Muscle of leg (tissue), 11 donors: ENCODE measurements around the gene SLC49A3. TPM values are rescaled to one million over a fixed set of nuclear protein-coding genes. Genes with fewer than 3 reads are reported as not detected.

Experiments
- DNase-seq: peaks from one replicate; pipeline ENCODE4 v3.0.0; 2013
- H3K27ac ChIP-seq: one replicate; pipeline ENCODE4 v1.5.1; 2013; ENCODE audit warnings: mild to moderate bottlenecking, low read length, control low read depth
- H3K27me3 ChIP-seq: one replicate; pipeline ENCODE4 v1.6.1; 2013; ENCODE audit warnings: low read length; ENCODE audit not compliant: control insufficient read depth, insufficient read depth
- H3K36me3 ChIP-seq: one replicate; pipeline ENCODE4 v1.6.1; 2013; ENCODE audit warnings: low read length; ENCODE audit not compliant: control insufficient read depth, insufficient read depth
- H3K4me1 ChIP-seq: one replicate; pipeline ENCODE4 v1.6.1; 2013; ENCODE audit warnings: low read length; ENCODE audit not compliant: control insufficient read depth, insufficient read depth
- H3K4me3 ChIP-seq: one replicate; pipeline ENCODE4 v1.5.1; 2013; ENCODE audit warnings: low read length, control low read depth
- H3K9me3 ChIP-seq: replicated peaks from 2 replicates; pipeline ENCODE4 v1.6.1; 2013; ENCODE audit warnings: low read depth, low read length; ENCODE audit not compliant: control insufficient read depth
- WGBS: methylation state at CpG from one replicate; pipeline ENCODE4 v1.1.5; 2013; ENCODE audit warnings: missing lambda C conversion rate; ENCODE audit not compliant: insufficient coverage; 5-methylcytosine and 5-hydroxymethylcytosine counted together
- polyA plus RNA-seq, 8 donors: library from polyadenylated mRNA; unstranded; fragments of 120-200 nt; gene quantifications; one replicate each; pipeline versions ENCODE4 v1.2.1 to v1.2.3, GENCODE V29; 2013; ENCODE audit warnings: inconsistent platforms in 1 of 8, low replicate concordance in 1 of 8; ENCODE audit not compliant: insufficient read length in 8 of 8, insufficient read depth in 1 of 8
- total RNA-seq: library from RNA; stranded (reverse); fragments of 120-200 nt; gene quantifications from one replicate; pipeline ENCODE4 v1.2.4, GENCODE V29; 2013

Gene SLC49A3
- total and polyA plus RNA-seq, 9 donors: 2.9 to 26.4 (median 17.7) TPM

- Histone ChIP-seq H3K4me3 (no peak overlapping the region), H3K27ac (no peak overlapping the region), H3K27me3 (peaks cover 2% of the 10 kb centered on the region), H3K9me3 (no peaks in the 10 kb centered on the region), H3K4me1 (peaks cover 24% of the 10 kb centered on the region), H3K36me3 (peaks cover 10% of the 10 kb centered on the region)
- no peak for DNase-seq
- WGBS: 84% methylated on average over 20 of the region's 28 CpGs
Measured at GRCh38 chr4:666822-667544, 22.0 kb downstream of the SLC49A3 start.

- WGBS: 77% methylated on average over 20 of the region's 22 CpGs
Measured at GRCh38 chr4:666436-666810, 22.5 kb downstream of the SLC49A3 start.

GRCh38 chr4:665751-666435, 23.1 kb downstream of the SLC49A3 start:
- Histone ChIP-seq H3K9me3 (no peaks in the 10 kb centered on the region), H3K27me3 (peaks cover 2% of the 10 kb centered on the region), H3K27ac (no peak overlapping the region), H3K4me3 (no peak overlapping the region), H3K4me1 (peaks cover 24% of the 10 kb centered on the region), H3K36me3 (peaks cover 3% of the 10 kb centered on the region)
- WGBS: 54% methylated on average over 19 of the region's 22 CpGs
- DNase-seq: no peak

More at GRCh38 chr4:666436-666810, 22.5 kb downstream of the SLC49A3 start:
- Histone ChIP-seq H3K4me1 (peaks cover 24% of the 10 kb centered on the region), H3K27ac (no peak overlapping the region), H3K9me3 (no peaks in the 10 kb centered on the region), H3K27me3 (peaks cover 2% of the 10 kb centered on the region), H3K36me3 (peaks cover 4% of the 10 kb centered on the region), H3K4me3 (no peak overlapping the region)
- no peak for DNase-seq

GRCh38 chr4:665381-665750, 23.6 kb downstream of the SLC49A3 start:
- 89% methylated on average over 12 of the region's 12 CpGs for WGBS
- no peak for DNase-seq
- Histone ChIP-seq H3K27me3 (peaks cover 2% of the 10 kb centered on the region), H3K4me3 (no peak overlapping the region), H3K9me3 (no peaks in the 10 kb centered on the region), H3K36me3 (no peaks in the 10 kb centered on the region), H3K4me1 (peaks cover 24% of the 10 kb centered on the region), H3K27ac (no peak overlapping the region)

- WGBS: 94% methylated on average over 21 of the region's 24 CpGs
- peaks cover 2% of the 10 kb centered on the region for H3K27me3 ChIP-seq
- H3K4me3 ChIP-seq: no peak overlapping the region
- H3K9me3 ChIP-seq: no peaks in the 10 kb centered on the region
- no peaks in the 10 kb centered on the region for H3K36me3 ChIP-seq
- H3K27ac ChIP-seq: no peak overlapping the region
- peaks cover 24% of the 10 kb centered on the region for H3K4me1 ChIP-seq
- peak; percentile 5 for DNase-seq
Measured at GRCh38 chr4:664713-665231, 24.2 kb downstream of the SLC49A3 start.

- H3K9me3 ChIP-seq: no peaks in the 10 kb centered on the region
- H3K36me3 ChIP-seq: no peaks in the 10 kb centered on the region
- peak overlapping the region; percentile 20 for H3K27ac ChIP-seq
- 2% methylated on average over 74 of the region's 80 CpGs for WGBS
- peaks cover 2% of the 10 kb centered on the region for H3K27me3 ChIP-seq
- DNase-seq: peak; percentile 74
- H3K4me1 ChIP-seq: peaks cover 24% of the 10 kb centered on the region
- peak overlapping the region; percentile 55 for H3K4me3 ChIP-seq
Measured at GRCh38 chr4:663438-664428, 25.2 kb downstream of the SLC49A3 start.

GRCh38 chr4:663046-663437, 25.9 kb downstream of the SLC49A3 start:
- Histone ChIP-seq H3K27me3 (peaks cover 2% of the 10 kb centered on the region), H3K9me3 (no peaks in the 10 kb centered on the region), H3K36me3 (no peaks in the 10 kb centered on the region), H3K4me3 (peak overlapping the region; percentile 55), H3K4me1 (peaks cover 24% of the 10 kb centered on the region), H3K27ac (peak overlapping the region; percentile 13)
- no peak for DNase-seq
- 48% methylated on average over 13 of the region's 20 CpGs for WGBS

GRCh38 chr4:661881-662761, 26.8 kb downstream of the SLC49A3 start:
- Histone ChIP-seq H3K27ac (no peak overlapping the region), H3K27me3 (peaks cover 2% of the 10 kb centered on the region), H3K4me3 (no peak overlapping the region), H3K9me3 (no peaks in the 10 kb centered on the region), H3K4me1 (peaks cover 24% of the 10 kb centered on the region), H3K36me3 (no peaks in the 10 kb centered on the region)
- DNase-seq: peak; percentile 3
- 96% methylated on average over 40 of the region's 42 CpGs for WGBS

- no peak overlapping the region for H3K4me3 ChIP-seq
- no peaks in the 10 kb centered on the region for H3K9me3 ChIP-seq
- H3K27ac ChIP-seq: no peak overlapping the region
- H3K36me3 ChIP-seq: no peaks in the 10 kb centered on the region
- 86% methylated on average over 3 of the region's 3 CpGs for WGBS
- no peak for DNase-seq
- peaks cover 26% of the 10 kb centered on the region for H3K4me1 ChIP-seq
- peaks cover 2% of the 10 kb centered on the region for H3K27me3 ChIP-seq
Measured at GRCh38 chr4:661231-661630, 27.7 kb downstream of the SLC49A3 start.
